Activated T-helper 9 cell treated with anti-CD3 and anti-CD28 coated beads, Interleukin-2, amount 50 U/mL, for 16 hours (primary cell): ENCODE data around the gene WDR33.

ENCODE experiments used
- DNase-seq: peaks from one replicate; pipeline ENCODE4 v3.0.0-alpha.2; 2020; ENCODE audit warnings: low read depth

Gene WDR33

DNA sequence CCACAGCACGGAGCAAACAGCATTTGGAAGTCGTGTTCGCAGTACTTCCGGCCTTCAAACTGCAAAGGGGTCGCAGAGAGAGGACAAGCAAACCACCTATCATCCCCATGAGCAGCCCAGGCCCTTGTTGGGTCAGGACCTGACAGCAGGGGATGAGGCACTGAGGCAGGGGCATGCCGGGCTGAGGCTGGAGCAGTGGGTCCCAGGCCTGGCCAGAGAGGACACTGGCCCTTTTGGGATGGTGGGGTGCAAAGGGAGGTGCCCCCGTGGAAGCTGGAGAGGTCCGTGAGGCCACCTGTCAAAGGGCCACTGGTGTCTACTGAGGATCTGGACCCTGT is 156.2 kb downstream of the WDR33 start:
- DNase-seq = no peak

- DNase-seq = no peak
Observed at GRCh38 chr2:127654084-127654837, 156.7 kb downstream of the WDR33 start.

DNA sequence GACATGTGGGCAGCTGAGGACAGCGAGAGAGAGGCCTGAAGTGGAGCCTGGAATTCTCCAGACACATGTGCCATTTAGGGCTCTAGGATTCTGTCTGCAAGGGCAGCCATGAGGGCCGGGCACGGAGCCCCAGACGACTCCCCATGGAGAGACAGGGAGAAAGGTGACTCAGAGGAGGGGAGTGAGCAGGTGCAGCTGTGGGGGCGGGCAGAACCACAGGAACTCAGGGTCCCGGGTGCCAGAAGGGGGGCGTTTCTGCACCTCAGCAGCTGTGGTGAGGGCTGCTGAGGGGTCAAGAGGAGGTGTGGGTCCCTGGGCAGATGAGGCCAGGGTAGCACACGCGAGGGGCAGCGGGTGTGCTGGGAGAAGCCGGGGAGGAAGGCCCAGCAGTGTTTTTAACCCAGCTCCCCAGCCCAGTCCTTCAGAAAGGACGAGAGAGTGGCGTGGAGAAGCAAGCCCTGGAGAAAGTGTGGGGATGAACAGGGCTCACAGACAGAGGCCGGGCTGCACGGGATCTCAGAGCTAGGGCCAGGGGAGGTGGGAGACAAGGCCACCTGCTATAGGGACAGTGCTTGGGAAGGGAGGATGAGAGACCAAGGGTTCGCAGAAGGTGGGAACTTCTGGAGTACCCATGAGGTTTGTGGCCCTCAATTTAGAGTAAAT is 157.4 kb downstream of the WDR33 start:
- no peak for DNase-seq

GRCh38 chr2:127652786-127653357 is 158.1 kb downstream of the WDR33 start:
- DNase-seq = no peak

DNA sequence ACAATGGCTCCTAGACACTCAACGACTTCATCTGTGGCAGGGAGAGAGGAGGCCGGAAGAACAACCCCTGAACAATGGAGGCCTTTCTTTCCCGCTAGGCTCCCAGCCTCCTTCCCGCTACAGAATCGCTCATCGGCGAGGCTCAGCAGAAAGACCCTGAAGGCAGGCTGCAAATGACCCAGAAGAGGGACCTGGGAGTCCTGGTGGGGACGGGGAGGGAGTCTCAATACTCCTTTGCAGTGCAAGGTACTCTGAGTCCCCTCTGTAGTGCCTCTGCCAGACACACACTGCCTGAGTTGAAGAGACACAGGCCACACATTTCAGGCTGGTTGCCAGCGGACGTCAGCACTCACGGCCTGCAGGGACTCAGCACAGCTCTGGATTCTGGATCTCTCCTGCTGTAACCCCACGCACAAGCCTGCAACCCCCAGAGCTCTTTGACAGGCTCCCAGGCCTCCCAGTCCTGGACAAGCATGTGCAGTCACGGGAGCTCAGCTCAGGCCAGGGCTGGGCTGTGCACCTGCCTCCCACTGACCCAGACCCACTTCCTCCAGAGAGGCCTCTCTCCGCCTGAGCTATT is 158.9 kb downstream of the WDR33 start:
- DNase-seq = no peak

- DNase-seq = no peak
Observed at GRCh38 chr2:127651381-127651809, 159.6 kb downstream of the WDR33 start.
